Trophoblast cell (in vitro differentiated cells and primary cell): Measurements from ENCODE around the gene TMEM245.

Experiments used
- DNase-seq, 2 donors: peaks; one replicate each; pipeline ENCODE4 v3.0.0-alpha.2; 2016
- H2AFZ ChIP-seq: 2 replicates; pipeline ENCODE4 v1.6.1; 2013; ENCODE audit warnings: low read length, moderate library complexity, mild to moderate bottlenecking; ENCODE audit not compliant: insufficient read depth, poor library complexity
- H2AK5ac ChIP-seq: 2 replicates; pipeline ENCODE4 v1.6.1; 2013; ENCODE audit warnings: mild to moderate bottlenecking, low read length
- H2BK120ac ChIP-seq: 2 replicates; pipeline ENCODE4 v1.6.1; 2013; ENCODE audit warnings: low read length, mild to moderate bottlenecking, moderate library complexity; ENCODE audit not compliant: insufficient read depth, poor library complexity
- H2BK12ac ChIP-seq: 2 replicates; pipeline ENCODE4 v1.6.1; 2013; ENCODE audit warnings: mild to moderate bottlenecking, low read length, moderate library complexity
- H2BK5ac ChIP-seq: 2 replicates; pipeline ENCODE4 v1.6.1; 2013; ENCODE audit warnings: low read length, low read depth, moderate library complexity, mild to moderate bottlenecking; ENCODE audit not compliant: poor library complexity
- H3K14ac ChIP-seq: 2 replicates; pipeline ENCODE4 v1.6.1; 2013; ENCODE audit warnings: mild to moderate bottlenecking, low read length
- H3K18ac ChIP-seq: 2 replicates; pipeline ENCODE4 v1.6.1; 2013; ENCODE audit warnings: mild to moderate bottlenecking, low read length
- H3K23ac ChIP-seq: 2 replicates; pipeline ENCODE4 v1.6.1; 2013; ENCODE audit warnings: low read length
- H3K27ac ChIP-seq: 2 replicates; pipeline ENCODE4 v1.5.1; 2013; ENCODE audit warnings: low read depth, mild to moderate bottlenecking, inconsistent platforms, low read length, moderate library complexity
- H3K27me3 ChIP-seq: 2 replicates; pipeline ENCODE4 v1.6.1; 2013; ENCODE audit warnings: inconsistent platforms, mild to moderate bottlenecking, low read length, moderate library complexity; ENCODE audit not compliant: insufficient read depth
- H3K36me3 ChIP-seq, 2 experiments: 1 replicate in 1 of 2; 2 replicates in 1 of 2; pipeline ENCODE4 v1.6.1; 2013; ENCODE audit warnings: low read length in 2 of 2, mild to moderate bottlenecking in 2 of 2, moderate library complexity in 1 of 2; ENCODE audit not compliant: insufficient read depth in 2 of 2, control insufficient read depth in 1 of 2
- H3K4ac ChIP-seq: 2 replicates; pipeline ENCODE4 v1.6.1; 2013; ENCODE audit warnings: low read depth, mild to moderate bottlenecking, low read length, moderate library complexity
- H3K4me1 ChIP-seq, 2 experiments: 1 replicate in 1 of 2; 2 replicates in 1 of 2; pipeline ENCODE4 v1.6.1; 2013; ENCODE audit warnings: low read length in 2 of 2, mild to moderate bottlenecking in 2 of 2, moderate library complexity in 1 of 2; ENCODE audit not compliant: insufficient read depth in 2 of 2, control insufficient read depth in 1 of 2
- H3K4me2 ChIP-seq: 2 replicates; pipeline ENCODE4 v1.6.1; 2013; ENCODE audit warnings: inconsistent platforms, mild to moderate bottlenecking, low read length, moderate library complexity
- H3K4me3 ChIP-seq: 2 replicates; pipeline ENCODE4 v1.5.1; 2013; ENCODE audit warnings: mild to moderate bottlenecking, low read depth, low read length, inconsistent platforms
- H3K79me1 ChIP-seq: one replicate; pipeline ENCODE4 v1.6.1; 2013; ENCODE audit warnings: low read length
- H3K79me2 ChIP-seq: 2 replicates; pipeline ENCODE4 v1.6.1; 2013; ENCODE audit warnings: low read length, mild to moderate bottlenecking; ENCODE audit not compliant: control insufficient read depth, insufficient read depth, poor library complexity
- H3K9ac ChIP-seq: 2 replicates; pipeline ENCODE4 v1.6.1; 2013; ENCODE audit warnings: mild to moderate bottlenecking, low read length
- H3K9me3 ChIP-seq: 2 replicates; pipeline ENCODE4 v1.6.1; 2013; ENCODE audit warnings: low read depth, mild to moderate bottlenecking, control low read depth, inconsistent platforms, low read length; ENCODE audit not compliant: insufficient read depth
- H4K12ac ChIP-seq: 2 replicates; pipeline ENCODE4 v1.6.1; 2013; ENCODE audit warnings: low read depth, mild to moderate bottlenecking, low read length, moderate library complexity
- H4K8ac ChIP-seq: 2 replicates; pipeline ENCODE4 v1.6.1; 2013; ENCODE audit warnings: low read depth, mild to moderate bottlenecking, low read length, moderate library complexity
- H4K91ac ChIP-seq: one replicate; pipeline ENCODE4 v1.6.1; 2013; ENCODE audit warnings: low read depth, mild to moderate bottlenecking, low read length, moderate library complexity
- WGBS: extraction: QIAGEN DNeasy Blood & Tissue Kit; methylation state at CpG from one replicate; pipeline ENCODE4 v1.1.7; 2013; ENCODE audit warnings: missing lambda C conversion rate; ENCODE audit not compliant: insufficient read length, insufficient coverage; ENCODE audit errors: extremely low coverage; 5-methylcytosine and 5-hydroxymethylcytosine counted together

TMEM245 gene

DNA sequence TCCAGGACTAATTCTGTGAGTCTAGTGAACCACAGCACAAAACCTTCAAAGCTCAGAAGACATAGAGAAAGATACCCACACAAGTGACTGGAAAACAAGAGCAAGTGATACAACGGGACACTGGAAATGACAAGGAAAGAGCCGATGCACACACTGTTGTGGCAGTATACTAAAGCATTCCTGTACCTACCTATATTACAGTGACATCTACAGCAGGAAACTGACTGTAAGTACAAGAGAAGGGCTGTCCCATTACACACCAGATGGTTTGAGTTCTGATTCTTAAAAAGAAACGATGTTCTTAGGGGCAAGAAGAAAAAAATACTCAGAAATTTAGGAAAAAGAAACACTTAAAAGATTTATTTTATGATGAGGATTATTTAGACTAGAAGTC, 18.5 kb downstream of the TMEM245 start:
- Histone ChIP-seq H3K9me3 (no peaks in the 10 kb centered on the region), H3K23ac (no peak overlapping the region), H2AK5ac (no peak overlapping the region), H3K36me3 (peaks cover 2 to 6% of the 10 kb centered on the region in 2 experiments), H2AFZ (no peak overlapping the region), H3K27me3 (no peaks in the 10 kb centered on the region), H2BK12ac (no peak overlapping the region), H2BK120ac (no peak overlapping the region), H3K4me1 (peaks cover 4 to 12% of the 10 kb centered on the region in 2 experiments), H4K91ac (no peak overlapping the region), H2BK5ac (no peak overlapping the region), H3K79me1 (peaks cover 5% of the 10 kb centered on the region), H3K4me2 (no peak overlapping the region), H3K14ac (no peak overlapping the region), H3K9ac (no peak overlapping the region), H3K27ac (no peak overlapping the region), H3K79me2 (peaks cover 8% of the 10 kb centered on the region), H3K4ac (no peak overlapping the region), H3K4me3 (no peak overlapping the region), H3K18ac (no peak overlapping the region), H4K12ac (no peak overlapping the region), H4K8ac (no peak overlapping the region)
- WGBS = no CpG with 5 or more reads among the region's 3 CpGs
- DNase-seq = no peak

DNA sequence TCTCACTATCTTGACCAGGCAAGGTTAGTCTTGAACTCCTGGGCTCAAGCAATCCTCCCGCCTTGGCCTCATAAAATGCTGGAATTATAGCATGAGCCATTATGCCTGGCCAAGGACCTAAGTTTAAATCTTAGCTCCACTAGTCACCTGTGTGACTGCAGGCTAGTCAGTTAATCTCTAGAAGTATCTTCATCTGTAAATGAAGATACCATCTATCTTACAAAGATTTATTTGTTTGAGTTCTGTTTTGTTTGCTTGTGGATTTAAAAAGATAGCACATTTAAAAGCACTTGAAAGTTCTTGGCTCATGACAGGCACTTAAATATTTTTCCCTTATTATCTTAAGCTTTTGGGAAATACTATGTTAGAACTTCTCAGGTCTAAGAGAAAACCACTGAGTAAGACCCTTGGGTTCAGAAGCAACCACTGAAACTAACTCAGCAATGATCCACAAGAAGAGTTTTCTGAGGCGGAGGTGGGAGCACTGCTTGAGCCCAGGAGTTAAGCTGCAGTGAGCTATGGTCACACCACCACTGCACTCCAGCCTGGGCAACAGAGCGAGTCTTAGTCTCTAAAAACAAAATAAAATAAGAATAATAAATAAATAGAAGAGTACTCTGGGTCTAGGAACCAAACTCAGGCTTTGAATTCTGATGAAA, 19.1 kb downstream of the TMEM245 start:
- no peak for DNase-seq
- no peak overlapping the region for H3K14ac ChIP-seq
- H3K4ac ChIP-seq = no peak overlapping the region
- no peaks in the 10 kb centered on the region for H3K9me3 ChIP-seq
- no peak overlapping the region for H4K91ac ChIP-seq
- H3K23ac ChIP-seq = no peak overlapping the region
- H3K4me1 ChIP-seq = peaks cover 4 to 12% of the 10 kb centered on the region in 2 experiments
- H3K9ac ChIP-seq = no peak overlapping the region
- H3K36me3 ChIP-seq = peaks cover 2 to 5% of the 10 kb centered on the region in 2 experiments
- no peak overlapping the region for H3K18ac ChIP-seq
- no CpG with 5 or more reads among the region's 3 CpGs for WGBS
- H3K79me1 ChIP-seq = peaks cover 5% of the 10 kb centered on the region
- H2AFZ ChIP-seq = no peak overlapping the region
- no peak overlapping the region for H2BK120ac ChIP-seq
- no peak overlapping the region for H4K12ac ChIP-seq
- H3K79me2 ChIP-seq = peaks cover 9% of the 10 kb centered on the region
- no peak overlapping the region for H2AK5ac ChIP-seq
- H4K8ac ChIP-seq = no peak overlapping the region
- no peak overlapping the region for H3K4me2 ChIP-seq
- no peak overlapping the region for H3K4me3 ChIP-seq
- H3K27me3 ChIP-seq = no peaks in the 10 kb centered on the region
- no peak overlapping the region for H3K27ac ChIP-seq
- H2BK5ac ChIP-seq = no peak overlapping the region
- no peak overlapping the region for H2BK12ac ChIP-seq

DNA sequence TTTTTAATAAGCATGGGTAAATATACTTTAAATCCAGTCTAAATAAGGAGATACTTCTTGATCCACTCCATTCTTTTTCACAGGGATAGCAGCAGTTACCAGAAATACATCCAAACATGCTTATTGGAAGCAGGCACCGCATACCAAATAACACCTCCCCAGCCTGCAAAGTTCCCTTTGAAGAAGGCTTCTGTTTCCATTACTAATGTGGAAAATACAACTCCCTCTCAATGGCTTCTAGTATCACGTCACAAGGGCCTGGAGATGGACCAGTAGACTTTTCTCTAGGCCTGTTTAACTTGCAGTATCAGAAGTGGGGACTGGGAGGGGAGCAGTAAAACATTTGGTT, 20.8 kb downstream of the TMEM245 start:
- no peak overlapping the region for H3K9ac ChIP-seq
- peak overlapping the region; percentile 60 for H3K4ac ChIP-seq
- no peak overlapping the region for H4K12ac ChIP-seq
- WGBS = no CpG with 5 or more reads among the region's 2 CpGs
- no peak overlapping the region for H2AK5ac ChIP-seq
- no peak overlapping the region for H2AFZ ChIP-seq
- H3K9me3 ChIP-seq = no peaks in the 10 kb centered on the region
- no peak overlapping the region for H3K4me3 ChIP-seq
- H3K79me1 ChIP-seq = peaks cover 5% of the 10 kb centered on the region
- no peak overlapping the region for H3K14ac ChIP-seq
- H2BK5ac ChIP-seq = no peak overlapping the region
- DNase-seq = no peak
- no peak overlapping the region for H4K8ac ChIP-seq
- no peaks in the 10 kb centered on the region for H3K27me3 ChIP-seq
- H4K91ac ChIP-seq = no peak overlapping the region
- no peak overlapping the region for H3K4me2 ChIP-seq
- H3K4me1 ChIP-seq = peaks cover 4 to 12% of the 10 kb centered on the region in 2 experiments
- H3K23ac ChIP-seq = no peak overlapping the region
- no peak overlapping the region for H2BK120ac ChIP-seq
- H3K18ac ChIP-seq = no peak overlapping the region
- H3K27ac ChIP-seq = peak overlapping the region; percentile 55
- peaks cover 9% of the 10 kb centered on the region for H3K79me2 ChIP-seq
- H3K36me3 ChIP-seq = peaks cover 2 to 4% of the 10 kb centered on the region in 2 experiments
- no peak overlapping the region for H2BK12ac ChIP-seq

- no peak overlapping the region for H3K18ac ChIP-seq
- H3K4me3 ChIP-seq = no peak overlapping the region
- no peak overlapping the region for H3K4me2 ChIP-seq
- peaks cover 0 to under 1% of the 10 kb centered on the region in 2 experiments for H3K36me3 ChIP-seq
- H3K27ac ChIP-seq = peak overlapping the region; percentile 64
- peaks cover 9% of the 10 kb centered on the region for H3K79me2 ChIP-seq
- H3K4me1 ChIP-seq = peaks cover 4 to 12% of the 10 kb centered on the region in 2 experiments
- H2BK5ac ChIP-seq = no peak overlapping the region
- H3K27me3 ChIP-seq = no peaks in the 10 kb centered on the region
- no peak overlapping the region for H3K9ac ChIP-seq
- H3K14ac ChIP-seq = no peak overlapping the region
- no CpG with 5 or more reads among the region's 4 CpGs for WGBS
- no peak overlapping the region for H4K12ac ChIP-seq
- H2AK5ac ChIP-seq = no peak overlapping the region
- no peaks in the 10 kb centered on the region for H3K9me3 ChIP-seq
- no peak overlapping the region for H2BK12ac ChIP-seq
- H4K91ac ChIP-seq = no peak overlapping the region
- no peak for DNase-seq
- no peak overlapping the region for H2AFZ ChIP-seq
- no peak overlapping the region for H3K23ac ChIP-seq
- H4K8ac ChIP-seq = no peak overlapping the region
- H3K4ac ChIP-seq = no peak overlapping the region
- H3K79me1 ChIP-seq = peaks cover 5% of the 10 kb centered on the region
- no peak overlapping the region for H2BK120ac ChIP-seq
Measured at GRCh38 chr9:109098171-109098959, 21.4 kb downstream of the TMEM245 start.
